HG02759 (cell line): ENCODE results near the gene CACNA1A.
"Not testable (repeated sequence)": the region's sequence is repeated elsewhere in the genome, so short reads cannot be mapped to it uniquely, and the experiment has no call there.

Source experiments
- ATAC-seq: cut with Tn5 transposase; IDR thresholded peaks from one replicate; pipeline ENCODE4 v1.9.1; 2021; ENCODE audit warnings: mild to moderate bottlenecking, moderate library complexity; ENCODE audit not compliant: unreplicated experiment

The CACNA1A gene

DNA sequence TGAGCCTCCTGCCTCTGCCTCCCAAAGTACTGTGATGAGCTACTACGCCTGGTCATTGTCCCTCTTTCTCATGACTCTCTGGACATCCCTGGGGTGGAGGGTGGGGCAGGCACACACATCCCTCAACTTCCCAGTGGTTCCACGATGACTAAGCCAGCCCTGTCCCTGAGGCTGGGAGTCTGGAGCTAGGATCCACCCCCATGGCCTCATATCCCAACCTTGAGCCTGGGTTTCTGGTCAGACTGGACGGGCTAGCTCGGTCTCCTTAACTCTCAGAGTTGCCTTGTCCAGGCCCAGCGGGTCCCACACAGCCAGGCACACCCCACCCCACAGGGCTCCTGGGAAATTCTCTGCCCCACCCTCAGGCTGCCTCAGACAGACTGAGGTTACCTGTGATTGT, 336.5 kb downstream of the CACNA1A start:
- ATAC-seq, result no peak

DNA sequence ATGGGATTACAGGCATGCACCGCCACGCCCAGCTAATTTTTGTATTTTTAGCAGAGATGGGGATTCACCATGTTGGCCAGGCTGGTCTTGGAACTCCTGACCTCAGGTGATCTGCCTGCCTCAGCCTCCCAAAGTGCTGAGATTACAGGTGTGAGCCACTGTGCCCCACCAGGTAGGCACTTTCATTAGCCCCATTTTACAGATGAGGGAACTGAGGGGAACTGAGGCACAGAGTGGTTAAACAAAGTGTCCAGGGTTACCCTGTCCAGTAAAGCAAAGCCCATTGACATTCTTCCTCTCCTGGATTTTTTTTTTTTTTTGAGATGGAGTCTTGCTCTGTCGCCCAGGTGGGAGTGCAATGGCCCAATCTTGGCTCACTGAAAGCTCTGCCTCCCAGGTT, 340.1 kb downstream of the CACNA1A start:
- ATAC-seq, result not testable (repeated sequence)

GRCh38 chr19:13165162-13165997, 340.9 kb downstream of the CACNA1A start:
- no peak for ATAC-seq

DNA sequence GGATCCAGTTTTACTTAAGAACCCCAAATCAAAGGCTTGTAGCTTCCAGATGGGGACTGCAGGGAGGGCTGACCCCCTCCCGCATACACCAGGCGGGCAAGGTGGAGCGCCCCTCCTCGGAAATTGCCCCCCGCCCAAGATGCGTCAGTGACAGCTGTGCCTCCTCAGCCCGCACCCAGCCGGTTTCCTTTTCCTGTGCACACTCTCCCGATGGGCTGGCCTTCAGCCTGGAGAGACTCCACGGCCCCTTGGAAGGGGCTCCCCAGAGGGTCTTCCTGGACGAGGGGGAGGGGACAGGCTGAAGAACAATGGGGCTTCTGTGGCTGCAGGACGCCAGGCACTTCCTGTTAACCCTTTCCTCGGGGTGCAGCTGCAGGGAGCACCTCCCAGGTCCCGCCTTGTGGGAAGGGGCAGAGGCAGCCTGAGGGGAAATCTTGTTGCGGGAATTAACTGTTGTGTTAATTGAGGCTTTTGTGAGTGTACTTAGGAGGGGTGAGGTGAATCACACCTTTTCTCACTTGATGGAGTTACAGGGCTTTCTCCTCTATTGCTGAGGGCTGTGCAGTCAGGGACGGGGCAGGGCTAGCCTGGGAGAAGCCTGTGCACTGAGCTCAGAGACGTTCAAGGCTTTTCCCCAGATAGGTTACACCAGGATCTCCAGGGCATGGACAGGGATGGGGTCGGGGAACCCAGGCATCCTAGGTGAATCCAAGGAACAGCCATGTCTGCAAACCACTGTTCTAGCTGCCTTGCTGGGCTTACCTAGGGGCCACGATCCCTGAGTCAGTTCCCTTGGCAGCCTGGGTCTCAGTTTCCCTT, 341.7 kb downstream of the CACNA1A start:
- ATAC-seq, result no peak

DNA sequence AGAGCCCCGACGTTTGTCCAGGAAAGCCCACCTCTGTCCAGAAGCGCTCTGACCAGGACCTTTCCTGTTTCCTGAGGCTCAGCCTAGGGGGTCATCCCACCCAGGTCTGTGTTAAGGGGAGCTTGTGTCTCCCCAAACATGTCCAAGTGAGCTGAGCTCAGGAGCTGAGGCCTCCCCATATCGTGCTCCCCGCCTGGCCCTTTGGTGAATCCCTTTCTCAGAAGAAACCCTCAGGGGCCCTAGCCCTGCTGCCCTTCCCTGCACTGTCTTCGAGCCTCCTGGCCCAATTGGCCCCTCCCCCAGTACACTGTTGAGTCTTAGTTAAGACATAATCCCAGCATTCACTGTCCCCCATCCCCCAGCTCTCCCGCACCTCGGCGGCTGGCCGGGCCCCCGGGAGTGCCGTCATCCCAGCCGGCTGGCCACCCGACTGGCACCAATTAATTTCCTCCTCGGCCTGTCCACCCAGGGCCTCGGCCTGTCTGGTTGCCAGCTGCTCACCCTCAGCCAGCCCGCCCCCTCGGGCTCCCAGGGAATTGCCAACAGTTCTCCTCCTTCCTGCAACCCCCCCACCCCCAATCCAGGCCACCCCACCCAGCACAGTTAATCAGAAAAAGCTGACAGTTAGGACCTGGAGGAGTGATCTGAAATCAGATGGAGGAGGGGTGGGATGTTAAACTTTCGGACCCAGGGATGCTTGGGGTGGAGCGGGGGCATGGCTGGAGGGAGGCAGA, 342.5 kb downstream of the CACNA1A start:
- no peak for ATAC-seq

DNA sequence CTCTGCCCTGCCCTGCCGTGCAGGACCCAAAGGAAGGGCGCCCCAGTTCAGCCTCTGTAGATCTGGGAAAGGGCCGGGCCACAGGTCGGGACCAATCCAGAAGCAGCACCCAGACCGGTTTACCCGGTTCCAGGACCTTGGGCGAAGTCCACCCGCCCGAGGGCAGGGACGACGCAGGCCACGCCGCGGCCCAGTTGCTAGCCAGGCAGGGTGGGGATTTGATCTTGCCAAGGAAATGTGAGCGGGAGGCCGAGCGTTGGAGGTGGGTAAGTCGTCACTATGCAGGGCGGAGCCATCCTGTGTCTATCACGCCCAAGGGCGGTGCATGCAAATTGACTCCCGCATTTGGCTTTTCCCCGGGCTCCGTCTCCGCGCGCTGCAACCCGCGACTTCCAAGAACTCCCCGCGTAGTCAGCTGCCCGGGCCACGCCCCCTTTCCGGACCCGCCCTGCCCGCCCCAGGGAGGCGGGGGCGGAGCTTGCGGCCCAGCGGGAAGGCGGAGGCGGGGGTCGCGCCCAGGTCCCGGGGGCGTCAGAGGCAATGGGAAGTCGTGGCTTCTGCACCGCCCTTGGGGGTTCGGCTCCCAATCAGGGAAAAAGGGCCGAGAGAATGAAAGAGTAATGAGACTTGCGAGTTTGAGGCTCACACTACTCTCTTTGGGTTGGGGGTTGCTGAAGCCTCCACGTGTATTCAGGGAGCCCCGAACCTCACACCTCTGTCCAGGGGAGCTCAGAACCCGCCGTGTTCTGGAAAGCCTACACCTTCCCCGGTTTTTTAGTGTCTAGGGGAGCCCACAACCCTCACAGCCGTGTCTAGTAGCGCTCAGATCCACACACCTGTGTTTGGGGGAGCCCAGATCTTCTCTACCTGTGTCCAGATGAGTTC, 343.3 kb downstream of the CACNA1A start:
- ATAC-seq, result peak; percentile 46

DNA sequence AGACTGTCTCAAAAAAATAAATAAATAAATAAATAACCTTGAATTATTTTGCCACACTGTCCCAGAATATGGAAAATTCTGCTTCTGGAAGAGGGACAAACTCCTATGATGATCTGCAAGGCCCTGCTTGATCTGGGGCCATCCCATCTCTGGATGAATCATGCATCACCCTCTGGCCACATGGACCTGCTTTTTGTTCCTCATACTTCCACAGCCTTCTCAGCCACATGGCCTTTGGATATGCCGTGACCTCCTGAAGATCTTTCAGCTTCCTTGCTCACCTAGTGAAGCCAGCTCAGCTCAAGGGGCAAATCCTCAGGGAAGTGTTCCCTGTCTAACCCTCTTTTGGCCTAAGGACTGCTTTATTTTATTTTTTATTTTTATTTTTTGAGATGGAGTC, 345.7 kb downstream of the CACNA1A start:
- no peak for ATAC-seq

GRCh38 chr19:13159713-13160112, 346.6 kb downstream of the CACNA1A start:
- ATAC-seq, result no peak
